Osteoblast (primary cell): Measurements from ENCODE around the gene LNPEP. TPM values are rescaled to one million over a fixed set of nuclear protein-coding genes. Genes with fewer than 3 reads are reported as not detected.
A peak's percentile ranks its signal among the peaks of the same experiment; 100 is the strongest.

Experiments
- DNase-seq: peaks from one replicate; pipeline ENCODE4 v3.0.0; 2011; ENCODE audit warnings: low spot score, mixed read lengths; ENCODE audit not compliant: insufficient read length; ENCODE audit errors: missing footprints
- H2AFZ ChIP-seq: 2 replicates; pipeline ENCODE4 v1.6.0; 2011; ENCODE audit warnings: mild to moderate bottlenecking, low read length
- H3K27ac ChIP-seq: 2 replicates; pipeline ENCODE4 v1.5.1; 2011; ENCODE audit warnings: mild to moderate bottlenecking, low read depth, low read length, moderate library complexity
- H3K27me3 ChIP-seq: 2 replicates; pipeline ENCODE4 v1.6.0; 2012; ENCODE audit warnings: mild to moderate bottlenecking, control low read depth, inconsistent platforms, low read length, moderate library complexity; ENCODE audit not compliant: insufficient read depth
- H3K36me3 ChIP-seq: 2 replicates; pipeline ENCODE4 v1.5.1; 2011; ENCODE audit warnings: mild to moderate bottlenecking, low read length, control low read depth, moderate library complexity; ENCODE audit not compliant: insufficient read depth
- H3K4me1 ChIP-seq: 2 replicates; pipeline ENCODE4 v1.5.1; 2011; ENCODE audit warnings: mild to moderate bottlenecking, low read length, control low read depth, moderate library complexity; ENCODE audit not compliant: insufficient read depth
- H3K4me2 ChIP-seq: 2 replicates; pipeline ENCODE4 v1.6.0; 2011; ENCODE audit warnings: mild to moderate bottlenecking, low read length; ENCODE audit not compliant: insufficient read depth
- H3K4me3 ChIP-seq: fragments of 200-600 bp; sonication (generic); 3 replicates; pipeline ENCODE4 v1.5.1; 2012; ENCODE audit warnings: mild to moderate bottlenecking, low read length, inconsistent platforms; ENCODE audit not compliant: insufficient read depth
- H3K79me2 ChIP-seq: 2 replicates; pipeline ENCODE4 v1.6.0; 2012; ENCODE audit warnings: mild to moderate bottlenecking, low read length, control low read depth, inconsistent platforms; ENCODE audit not compliant: insufficient read depth
- H3K9me3 ChIP-seq: 2 replicates; pipeline ENCODE4 v1.5.1; 2011; ENCODE audit warnings: low read depth, low read length, control low read depth
- H4K20me1 ChIP-seq: 2 replicates; pipeline ENCODE4 v1.6.0; 2012; ENCODE audit warnings: mild to moderate bottlenecking, low read length, control low read depth; ENCODE audit not compliant: insufficient read depth
- CTCF ChIP-seq: IDR thresholded peaks from 2 replicates; pipeline ENCODE4 v1.5.1; 2011; ENCODE audit warnings: mild to moderate bottlenecking, low read depth, low read length, moderate library complexity; ENCODE audit errors: extremely low read depth
- total RNA-seq: library from RNA; depleted of rRNA; stranded (reverse); fragments of >200 nt; gene quantifications from 2 replicates; pipeline ENCODE4 v1.2.3, GENCODE V29; 2012

The LNPEP gene
- total RNA-seq, 1 donor, result 44.9 TPM

- no peak overlapping the region for H3K4me2 ChIP-seq
- H3K79me2 ChIP-seq, result peaks cover 83% of the 10 kb centered on the region
- no peak for TF ChIP-seq CTCF
- H3K27me3 ChIP-seq, result no peaks in the 10 kb centered on the region
- H3K4me1 ChIP-seq, result peaks cover 32% of the 10 kb centered on the region
- H3K9me3 ChIP-seq, result no peaks in the 10 kb centered on the region
- H2AFZ ChIP-seq, result no peak overlapping the region
- peaks cover 4% of the 10 kb centered on the region for H4K20me1 ChIP-seq
- H3K36me3 ChIP-seq, result no peaks in the 10 kb centered on the region
- H3K27ac ChIP-seq, result no peak overlapping the region
- no peak for DNase-seq
- H3K4me3 ChIP-seq, result no peak overlapping the region
Observed at GRCh38 chr5:96966801-96967200, 30.9 kb downstream of the LNPEP start.

- H4K20me1 ChIP-seq, result peaks cover 8% of the 10 kb centered on the region
- no peak overlapping the region for H3K4me2 ChIP-seq
- no peaks in the 10 kb centered on the region for H3K9me3 ChIP-seq
- no peak overlapping the region for H2AFZ ChIP-seq
- H3K27ac ChIP-seq, result no peak overlapping the region
- H3K79me2 ChIP-seq, result peaks cover 83% of the 10 kb centered on the region
- H3K27me3 ChIP-seq, result no peaks in the 10 kb centered on the region
- H3K4me3 ChIP-seq, result no peak overlapping the region
- DNase-seq, result no peak
- no peak for TF ChIP-seq CTCF
- H3K4me1 ChIP-seq, result peaks cover 31% of the 10 kb centered on the region
- no peaks in the 10 kb centered on the region for H3K36me3 ChIP-seq
Observed at GRCh38 chr5:96967400-96967799, 31.5 kb downstream of the LNPEP start.

- H3K4me1 ChIP-seq, result peaks cover 25% of the 10 kb centered on the region
- peak overlapping the region; percentile 16 for H3K27ac ChIP-seq
- H4K20me1 ChIP-seq, result peaks cover 13% of the 10 kb centered on the region
- peaks cover 87% of the 10 kb centered on the region for H3K79me2 ChIP-seq
- no peak overlapping the region for H3K4me2 ChIP-seq
- no peak for TF ChIP-seq CTCF
- peak; percentile 27 for DNase-seq
- H3K9me3 ChIP-seq, result no peaks in the 10 kb centered on the region
- H3K36me3 ChIP-seq, result no peaks in the 10 kb centered on the region
- H2AFZ ChIP-seq, result no peak overlapping the region
- no peaks in the 10 kb centered on the region for H3K27me3 ChIP-seq
- H3K4me3 ChIP-seq, result no peak overlapping the region
Observed at GRCh38 chr5:96968074-96968473, 32.2 kb downstream of the LNPEP start.

GRCh38 chr5:96968614-96969013, 32.7 kb downstream of the LNPEP start:
- no peak overlapping the region for H3K4me3 ChIP-seq
- peaks cover 21% of the 10 kb centered on the region for H3K4me1 ChIP-seq
- no peaks in the 10 kb centered on the region for H3K36me3 ChIP-seq
- no peak for TF ChIP-seq CTCF
- peak overlapping the region; percentile 16 for H3K27ac ChIP-seq
- no peak overlapping the region for H3K4me2 ChIP-seq
- H3K27me3 ChIP-seq, result no peaks in the 10 kb centered on the region
- no peak overlapping the region for H2AFZ ChIP-seq
- peaks cover 13% of the 10 kb centered on the region for H4K20me1 ChIP-seq
- H3K9me3 ChIP-seq, result no peaks in the 10 kb centered on the region
- DNase-seq, result no peak
- peaks cover 89% of the 10 kb centered on the region for H3K79me2 ChIP-seq
